HL-60/S4 (cell line): ENCODE results near the gene GPR89B.
"Not testable (repeated sequence)": the region's sequence is repeated elsewhere in the genome, so short reads cannot be mapped to it uniquely, and the experiment has no call there.

Experiments
- in situ Hi-C: fragments of 300-500 bp; cut with MboI; formaldehyde crosslinking; loops from 2 replicates; pipeline ENCODE4 v1.14.3; 2022; ENCODE audit warnings: low sequenced_read_pairs

The GPR89B gene

DNA sequence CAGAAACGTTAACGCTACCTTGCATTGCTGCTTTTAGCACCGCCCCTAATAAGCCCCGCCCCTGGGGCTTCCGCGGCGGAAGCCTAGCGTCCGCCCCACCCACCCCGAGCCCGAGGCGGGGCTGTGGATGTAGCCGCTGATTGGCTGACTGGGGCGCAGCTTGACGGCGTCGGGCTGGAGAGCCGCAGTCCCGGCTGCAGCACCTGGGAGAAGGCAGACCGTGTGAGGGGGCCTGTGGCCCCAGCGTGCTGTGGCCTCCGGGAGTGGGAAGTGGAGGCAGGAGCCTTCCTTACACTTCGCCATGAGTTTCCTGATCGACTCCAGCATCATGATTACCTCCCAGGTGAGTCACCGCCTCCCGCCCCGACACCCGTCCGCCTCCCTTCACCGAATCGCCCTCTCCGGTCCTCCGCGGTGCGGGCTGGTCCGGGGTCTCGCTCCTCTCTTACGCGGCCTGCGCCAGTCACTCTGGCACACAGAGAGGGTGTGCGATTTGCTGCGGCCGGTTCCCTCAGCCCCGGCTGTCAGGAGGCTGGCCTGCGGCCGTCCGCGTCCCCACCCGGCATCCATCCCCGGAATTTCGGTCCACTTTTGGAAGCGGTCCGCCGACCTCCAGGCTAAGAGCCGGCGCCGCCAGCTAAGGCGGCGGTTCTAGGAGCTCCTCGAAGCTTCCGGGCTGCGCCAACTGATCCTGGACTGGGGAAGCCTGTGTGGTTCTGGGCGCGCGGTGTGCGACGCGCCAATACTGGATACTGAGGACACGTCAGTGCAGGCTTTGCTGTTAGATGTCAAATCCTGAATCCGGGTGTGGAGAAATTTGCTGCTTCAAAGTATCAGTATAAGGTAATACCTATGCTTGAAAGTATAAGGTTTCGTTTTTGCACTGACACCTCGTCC is at the start of gene GPR89B:
GPR89B (plus strand) TSS at position 185 of the 897 bp plus-strand sequence; CDS start at position 302, 117 bp downstream.
- in situ Hi-C loops = not testable (repeated sequence)

GRCh38 chr1:147879911-147880310 is 48.3 kb upstream of the GPR89B start:
- in situ Hi-C loops = no loop called here

DNA sequence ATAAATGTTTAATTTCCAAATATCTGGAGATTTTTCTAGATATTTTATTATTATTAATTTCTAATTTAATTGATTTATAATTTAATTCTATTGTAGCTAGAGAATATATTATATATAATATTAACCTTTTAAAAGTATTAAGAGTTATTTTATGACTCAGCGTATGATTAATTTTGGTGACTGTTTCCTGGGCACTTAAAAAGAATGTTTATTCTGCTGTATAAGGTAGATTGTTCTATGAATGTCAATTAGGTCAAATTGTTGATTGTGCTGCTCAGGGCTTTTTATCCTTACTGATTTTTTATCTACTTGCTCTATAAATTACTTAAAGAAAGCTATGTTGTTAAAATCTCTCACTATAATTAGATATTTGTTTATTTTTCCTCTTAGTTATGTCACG is 45.7 kb upstream of the GPR89B start:
- in situ Hi-C loops = no loop called here

DNA sequence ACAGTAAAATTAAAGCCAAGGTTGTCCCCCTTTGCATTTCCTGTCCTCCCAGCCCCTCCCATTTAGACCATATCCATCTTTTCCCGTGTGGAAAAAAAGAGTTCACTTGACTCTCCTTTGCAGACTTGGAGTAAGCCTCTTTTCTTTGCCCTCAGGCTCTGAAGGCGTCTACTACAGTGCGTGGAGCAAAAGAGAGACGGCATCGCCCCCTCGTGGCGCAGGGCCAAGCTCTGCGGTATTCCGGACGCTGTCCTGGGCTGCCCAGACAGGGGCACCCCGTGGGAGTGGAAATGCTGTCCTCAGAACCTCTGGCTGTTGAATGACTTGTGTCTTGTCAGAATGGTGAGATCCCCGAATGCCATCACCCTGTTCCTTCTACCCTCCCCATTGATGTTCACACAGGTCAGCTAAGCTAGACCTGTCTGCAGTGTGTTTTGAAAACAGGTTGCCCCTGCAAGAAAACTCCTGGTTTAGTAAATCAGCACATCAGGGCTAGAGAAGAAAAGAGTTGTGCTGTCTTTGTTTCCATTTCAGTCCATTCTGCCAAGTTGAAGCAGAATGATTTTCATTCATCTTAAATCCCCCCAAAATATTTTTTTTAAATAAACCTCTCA is 37.9 kb upstream of the GPR89B start:
- in situ Hi-C loops = no loop called here

GRCh38 chr1:147891088-147891487 is 37.1 kb upstream of the GPR89B start:
- in situ Hi-C loops = no loop called here

DNA sequence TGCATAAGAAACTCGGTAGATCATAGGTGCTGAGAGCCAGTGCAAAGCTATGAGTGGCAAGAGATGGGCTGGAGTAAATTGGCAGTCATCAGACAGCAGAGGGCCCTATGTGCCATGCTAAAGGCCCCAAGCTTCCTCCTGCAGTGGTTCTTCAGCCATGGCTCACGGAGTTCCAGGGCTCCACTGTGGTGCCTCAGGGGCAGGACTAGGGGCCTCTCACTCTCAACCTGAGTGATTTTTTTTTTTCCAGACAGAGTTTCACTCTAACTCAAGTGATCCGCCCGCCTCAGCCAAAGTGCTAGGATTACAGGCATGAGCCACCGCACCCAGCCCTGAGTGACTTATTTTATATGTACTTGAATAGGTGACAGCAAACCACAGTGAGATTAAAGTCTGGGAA is 36.0 kb upstream of the GPR89B start:
- in situ Hi-C loops = no loop called here

- in situ Hi-C loops = no loop called here
Observed at GRCh38 chr1:147892731-147893214, 35.4 kb upstream of the GPR89B start.

- in situ Hi-C loops = no loop called here
Observed at GRCh38 chr1:147895123-147895522, 33.1 kb upstream of the GPR89B start.

DNA sequence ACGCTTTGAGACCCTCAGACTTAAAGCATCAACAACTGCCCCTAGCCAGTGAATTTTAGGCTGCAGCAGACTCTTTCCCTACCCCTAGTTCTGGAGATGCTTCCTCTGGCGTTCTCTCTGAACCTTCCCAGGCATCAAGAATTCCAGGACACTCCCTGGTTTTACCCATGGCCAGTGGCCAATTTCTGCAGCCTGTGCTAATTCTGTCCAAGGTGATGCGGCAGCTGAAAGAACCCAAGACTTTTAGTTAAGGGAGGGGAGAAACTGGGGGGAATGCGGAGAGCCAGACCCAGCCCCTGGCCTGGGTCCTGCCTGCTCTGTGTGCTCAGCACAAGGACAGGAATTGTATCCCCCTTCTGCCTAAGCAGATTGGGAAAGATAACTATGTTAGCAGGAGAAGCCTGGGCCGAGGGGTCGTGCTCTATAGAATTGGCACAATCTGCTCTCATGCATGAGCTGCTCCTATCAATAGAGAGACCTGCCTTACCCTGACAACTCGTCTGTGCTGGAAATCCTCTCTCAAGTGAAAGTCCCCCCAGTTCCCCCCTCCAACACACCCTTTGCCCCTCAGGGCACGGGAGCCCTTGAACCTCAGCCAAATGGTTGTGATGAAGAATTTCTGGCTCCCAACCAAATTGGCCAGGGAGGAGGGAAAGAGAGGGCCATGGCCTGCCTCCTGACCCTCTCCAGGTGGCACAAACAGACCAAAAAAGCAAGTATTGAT is 31.0 kb upstream of the GPR89B start:
- in situ Hi-C loops = no loop called here

DNA sequence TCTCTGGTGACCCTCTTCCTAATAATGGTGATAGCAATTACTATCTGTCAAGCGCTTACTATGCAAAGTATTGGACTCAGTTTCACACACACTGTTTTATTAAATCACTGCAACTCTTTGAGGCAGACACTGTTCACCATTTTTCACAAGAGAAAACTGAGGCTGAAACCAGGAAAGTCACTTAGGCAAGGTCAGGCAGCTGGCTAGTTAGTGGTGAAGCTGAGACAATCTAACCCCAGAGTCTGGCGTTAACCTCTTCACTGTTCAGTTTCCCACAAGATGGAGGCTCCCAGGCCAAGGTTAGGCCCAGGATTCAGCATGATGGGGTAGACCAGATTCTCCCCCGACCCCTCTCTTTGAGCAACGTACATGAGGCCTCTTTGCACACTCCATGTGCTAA is 30.4 kb upstream of the GPR89B start:
- in situ Hi-C loops = no loop called here

- in situ Hi-C loops = no loop called here
Observed at GRCh38 chr1:147902253-147902845, 25.9 kb upstream of the GPR89B start, which contains the start of gene GJA8. Gene GJA8, plus strand, starts transcription at chr1:147902795. Its CDS starts 5,161 bp downstream, at chr1:147907956.

GRCh38 chr1:147904726-147905125 is 23.5 kb upstream of the GPR89B start:
- in situ Hi-C loops = no loop called here

DNA sequence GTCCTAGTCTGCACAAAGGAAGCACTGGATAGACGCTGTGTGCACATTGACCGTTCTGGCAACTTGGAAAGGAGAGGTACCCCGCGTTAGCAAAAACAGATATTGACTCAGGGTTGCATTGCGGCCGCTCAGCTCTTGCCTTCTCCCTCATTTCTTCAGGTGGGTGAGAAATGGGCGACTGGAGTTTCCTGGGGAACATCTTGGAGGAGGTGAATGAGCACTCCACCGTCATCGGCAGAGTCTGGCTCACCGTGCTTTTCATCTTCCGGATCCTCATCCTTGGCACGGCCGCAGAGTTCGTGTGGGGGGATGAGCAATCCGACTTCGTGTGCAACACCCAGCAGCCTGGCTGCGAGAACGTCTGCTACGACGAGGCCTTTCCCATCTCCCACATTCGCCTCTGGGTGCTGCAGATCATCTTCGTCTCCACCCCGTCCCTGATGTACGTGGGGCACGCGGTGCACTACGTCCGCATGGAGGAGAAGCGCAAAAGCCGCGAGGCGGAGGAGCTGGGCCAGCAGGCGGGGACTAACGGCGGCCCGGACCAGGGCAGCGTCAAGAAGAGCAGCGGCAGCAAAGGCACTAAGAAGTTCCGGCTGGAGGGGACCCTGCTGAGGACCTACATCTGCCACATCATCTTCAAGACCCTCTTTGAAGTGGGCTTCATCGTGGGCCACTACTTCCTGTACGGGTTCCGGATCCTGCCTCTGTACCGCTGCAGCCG is 20.3 kb upstream of the GPR89B start:
- in situ Hi-C loops = no loop called here

DNA sequence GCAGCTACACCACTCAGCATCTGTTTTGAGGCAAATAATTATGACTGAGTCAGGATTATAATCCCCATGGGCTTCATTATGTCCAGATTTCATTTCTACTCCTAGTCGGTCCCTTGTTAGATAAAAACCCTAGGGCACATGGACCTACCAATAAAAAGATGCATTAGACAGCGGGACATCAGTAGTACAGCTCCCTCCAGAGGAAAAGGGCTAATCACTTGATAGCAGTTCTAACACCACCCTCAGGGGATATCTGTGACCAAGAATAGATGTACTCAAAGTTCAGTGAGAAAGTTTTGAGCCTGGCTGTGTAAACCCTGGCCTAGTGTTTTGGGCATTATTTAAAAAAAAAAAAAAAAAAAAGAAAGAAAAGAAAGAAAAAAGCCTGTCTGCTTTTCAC is 15.7 kb upstream of the GPR89B start:
- in situ Hi-C loops = no loop called here

GRCh38 chr1:147913362-147913942 is 14.8 kb upstream of the GPR89B start:
- in situ Hi-C loops = no loop called here

GRCh38 chr1:147919896-147920295 is 8.3 kb upstream of the GPR89B start:
- in situ Hi-C loops = no loop called here

GRCh38 chr1:147924813-147925212 is 3.4 kb upstream of the GPR89B start:
- in situ Hi-C loops = no loop called here

DNA sequence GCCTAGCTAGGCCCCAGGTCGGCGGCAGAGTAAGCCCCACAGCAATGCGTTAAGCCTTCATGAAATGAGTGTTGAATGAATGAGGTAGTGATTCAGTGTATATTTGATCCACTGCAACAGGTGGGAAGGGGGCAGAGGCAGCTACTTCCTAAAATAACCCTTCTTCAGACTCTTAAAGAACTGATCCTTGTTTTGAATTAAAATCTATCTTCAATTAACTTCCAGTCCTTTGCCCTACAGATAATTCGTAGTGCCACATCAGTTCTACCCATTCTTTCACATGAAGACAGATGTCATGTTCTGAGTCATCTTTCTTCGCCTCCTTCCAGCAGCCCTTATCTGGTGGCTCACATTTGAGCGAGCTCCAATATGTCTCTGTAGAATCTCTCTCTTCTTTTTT is 1.0 kb upstream of the GPR89B start:
- in situ Hi-C loops = not testable (repeated sequence)

- in situ Hi-C loops = not testable (repeated sequence)
Observed at GRCh38 chr1:147927689-147928088, 531 bp upstream of the GPR89B start.

GRCh38 chr1:147931137-147931536 is 2.9 kb downstream of the GPR89B start:
- in situ Hi-C loops = not testable (repeated sequence)
